Measurements from ENCODE around the gene FKBP1B. TPM values are rescaled to one million over a fixed set of nuclear protein-coding genes. Genes with fewer than 3 reads are reported as not detected.

The FKBP1B gene
- total RNA-seq: under 1 TPM; 0.43 to 0.58 TPM

GRCh38 chr2:24049485-24050021, at the start of gene FKBP1B:
FKBP1B (plus strand) TSS chr2:24049741; CDS start chr2:24049850, 109 bp downstream.

GRCh38 chr2:24009680-24010476, 39.7 kb upstream of the FKBP1B start, which contains the start of gene MFSD2B:
MFSD2B (plus strand) TSS chr2:24010085; CDS start chr2:24010097, 12 bp downstream.

GRCh38 chr2:24046930-24047702, 2.4 kb upstream of the FKBP1B start, which contains the start of gene WDCP:
WDCP (minus strand) TSS chr2:24047391; CDS start chr2:24039494, 7,897 bp downstream.

GRCh38 chr2:24075915-24076848, 26.6 kb downstream of the FKBP1B start, which contains the start of gene SF3B6:
SF3B6 (minus strand) TSS chr2:24076326; CDS start chr2:24076229, 97 bp downstream.

GRCh38 chr2:24084386-24085199, 35.1 kb downstream of the FKBP1B start, which contains the start of gene TP53I3:
TP53I3 (minus strand) TSS chr2:24084834; CDS start chr2:24084326, 508 bp downstream.

Other genes starting within 250 kb of the FKBP1B start
- gene ATAD2B, start 122.6 kb upstream of the FKBP1B start, total RNA-seq: 10 to 100 TPM; 24.4 to 26.0 TPM
- 10 to 100 TPM; 13.8 to 13.9 TPM for gene UBXN2A, start 109.3 kb upstream of the FKBP1B start, total RNA-seq
- gene MFSD2B, start 39.7 kb upstream of the FKBP1B start, total RNA-seq: not detected
- 10 to 100 TPM; 16.3 to 17.6 TPM for gene WDCP, start 2.4 kb upstream of the FKBP1B start, total RNA-seq
- 10 to 100 TPM; 73.0 to 76.0 TPM for gene SF3B6, start 26.6 kb downstream of the FKBP1B start, total RNA-seq
- 1 to 10 TPM; 1.3 to 3.1 TPM for gene TP53I3, start 35.1 kb downstream of the FKBP1B start, total RNA-seq
- not detected for gene PFN4, start 73.6 kb downstream of the FKBP1B start, total RNA-seq
- 10 to 100 TPM in 1 of 2 experiments, 1 to 10 TPM in 1; 8.8 to 10.1 TPM for gene FAM228B, start 73.7 kb downstream of the FKBP1B start, total RNA-seq
- gene FAM228A, start 125.3 kb downstream of the FKBP1B start, total RNA-seq: under 1 TPM in 1 of 2 experiments, not detected in 1; 0.14 TPM